Measurements from ENCODE around the gene PGBD1. TPM values are rescaled to one million over a fixed set of nuclear protein-coding genes. Genes with fewer than 3 reads are reported as not detected.

PGBD1 gene
- total and polyA plus RNA-seq, 8 donors, result 0.58 to 5.8 (median 1.7) TPM

- H3K9me3 ChIP-seq, result peaks cover 0 to 23% (median 5%) of the 10 kb centered on the region in 4 donors
- H3K36me3 ChIP-seq, result no peaks in the 10 kb centered on the region
- H3K27ac ChIP-seq, result no peak overlapping the region
- H3K4me1 ChIP-seq, result peaks cover 4 to 20% (median 8%) of the 10 kb centered on the region in 4 donors
- 0% methylated on average over 1 of the region's 1 CpG for WGBS, 5 donors
- no peak for TF ChIP-seq POLR2AphosphoS5 (IDR thresholded peaks at IDR 0.05)
- no peak for TF ChIP-seq POLR2A (IDR thresholded peaks at IDR 0.05)
- peaks cover 0 to 24% (median 8%) of the 10 kb centered on the region in 3 donors for H3K27me3 ChIP-seq
- intact Hi-C loops (cut with DNase I; ENCODE audit: low total_unique reads), result no loop called here
- H3K4me3 ChIP-seq, result no peak overlapping the region
- no peak for DNase-seq
Observed at GRCh38 chr6:28257042-28257441, 24.3 kb upstream of the PGBD1 start.

DNA sequence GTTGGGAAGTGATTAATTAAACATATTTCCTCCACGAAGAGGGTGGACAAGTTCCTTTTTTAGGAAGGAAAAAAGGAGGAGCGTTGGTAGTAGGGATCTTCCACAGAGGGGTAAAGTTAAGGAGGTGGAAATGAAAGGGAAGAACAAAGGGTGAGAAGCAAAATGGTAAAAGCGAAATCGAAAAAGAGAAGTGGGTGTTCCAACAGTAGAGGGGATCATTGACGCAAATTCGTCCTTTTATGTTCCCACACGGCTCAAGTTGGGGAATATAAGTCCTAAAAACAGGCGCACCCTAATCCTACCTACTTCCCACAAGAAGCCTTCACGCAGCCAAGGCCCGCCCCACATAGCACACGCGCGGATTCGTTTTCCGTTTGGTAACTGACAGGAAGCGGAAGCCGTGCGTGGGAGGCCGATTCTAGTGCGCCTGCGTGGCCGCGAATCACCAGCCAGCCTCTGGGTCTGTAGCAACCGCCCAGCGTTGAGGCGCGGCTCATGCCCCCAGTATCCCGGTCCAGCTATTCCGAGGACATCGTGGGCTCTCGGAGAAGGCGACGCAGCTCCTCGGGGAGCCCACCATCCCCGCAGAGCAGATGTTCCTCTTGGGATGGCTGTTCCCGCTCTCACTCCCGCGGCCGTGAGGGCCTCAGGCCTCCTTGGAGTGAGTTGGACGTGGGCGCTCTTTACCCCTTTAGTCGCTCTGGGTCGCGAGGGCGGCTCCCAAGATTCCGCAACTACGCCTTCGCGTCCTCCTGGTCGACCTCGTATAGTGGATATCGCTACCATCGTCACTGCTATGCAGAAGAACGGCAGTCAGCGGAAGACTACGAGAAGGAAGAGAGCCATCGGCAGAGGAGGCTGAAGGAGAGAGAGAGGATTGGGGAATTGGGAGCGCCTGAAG lies 22.2 kb upstream of the PGBD1 start, which contains the start of gene NKAPL:
Gene NKAPL (plus strand): TSS at position 421 of the 901 bp plus-strand sequence. CDS start 75 bp downstream, at position 496.
- 27 to 41% (median 35%) methylated on average over 43 to 58 of the region's 58 CpGs for WGBS, 5 donors
- Histone ChIP-seq H3K27me3 (peaks cover 0 to 21% (median 8%) of the 10 kb centered on the region in 3 donors), H3K36me3 (no peaks in the 10 kb centered on the region), H3K27ac (peak within 1 kb of the TSS in 1 of 5 donors; percentile 21), H3K4me3 (peak within 1 kb of the TSS; percentile 36 to 46 (median 42)), H3K9me3 (peaks cover 0 to 23% (median 5%) of the 10 kb centered on the region in 4 donors), H3K4me1 (peaks cover 0 to 10% (median 3%) of the 10 kb centered on the region in 4 donors)
- TF ChIP-seq EP300 (IDR thresholded peaks at IDR 0.05) (no peak), CTCF (IDR thresholded peaks at IDR 0.05) (no peak), POLR2AphosphoS5 (IDR thresholded peaks at IDR 0.05) (peak; percentile 12 to 66 (median 13)), POLR2A (IDR thresholded peaks at IDR 0.05) (no peak)
- intact Hi-C loops (cut with DNase I; ENCODE audit: low total_unique reads), result no loop called here
- DNase-seq, result peak; percentile 65 to 90

- TF ChIP-seq EP300 (IDR thresholded peaks at IDR 0.05) (no peak), CTCF (IDR thresholded peaks at IDR 0.05) (no peak), POLR2AphosphoS5 (IDR thresholded peaks at IDR 0.05) (no peak), POLR2A (IDR thresholded peaks at IDR 0.05) (no peak)
- DNase-seq, result no peak
- intact Hi-C loops (cut with DNase I; ENCODE audit: low total_unique reads), result no loop called here
- Histone ChIP-seq H3K4me3 (no peak overlapping the region), H3K4me1 (peaks cover 10 to 31% (median 20%) of the 10 kb centered on the region in 4 donors), H3K27me3 (peaks cover 0 to 7% (median 6%) of the 10 kb centered on the region in 3 donors), H3K9me3 (peaks cover 0 to 23% (median 5%) of the 10 kb centered on the region in 4 donors), H3K27ac (no peak overlapping the region), H3K36me3 (no peaks in the 10 kb centered on the region)
- WGBS, 5 donors, result 45 to 57% (median 48%) methylated on average over 2 of the region's 2 CpGs
Observed at GRCh38 chr6:28263922-28264321, 17.4 kb upstream of the PGBD1 start.

DNA sequence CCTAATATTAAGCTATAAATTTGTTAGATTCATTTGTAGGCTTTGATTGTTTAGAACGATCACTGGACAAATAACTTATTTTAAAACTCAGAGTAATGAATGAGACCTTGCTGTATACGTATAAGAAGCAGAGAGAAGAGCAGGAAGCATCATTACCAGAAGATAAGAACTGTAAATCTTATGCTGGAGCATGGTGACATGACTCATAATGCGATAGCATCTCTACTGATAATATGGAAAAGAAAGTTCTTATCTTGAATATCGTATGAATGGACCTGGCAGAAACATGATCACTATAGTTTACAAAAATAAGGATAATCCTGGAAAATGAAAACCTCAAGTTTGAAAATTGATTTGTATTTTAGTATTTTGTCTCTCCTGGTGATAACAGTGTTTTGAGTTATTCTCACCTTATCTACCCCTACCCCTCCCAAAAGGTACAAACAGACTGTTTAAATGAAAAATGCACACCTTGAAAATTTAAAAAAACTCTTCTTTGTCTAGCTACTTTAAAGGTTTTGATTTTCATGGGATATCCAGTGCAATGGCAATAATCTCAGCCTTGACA lies 16.5 kb upstream of the PGBD1 start:
- WGBS, 5 donors, result 40 to 54% (median 50%) methylated on average over 4 of the region's 4 CpGs
- no peak overlapping the region for H3K4me3 ChIP-seq
- H3K9me3 ChIP-seq, result peaks cover 0 to 15% (median 0%) of the 10 kb centered on the region in 4 donors
- H3K27ac ChIP-seq, result no peak overlapping the region
- no peak for DNase-seq
- TF ChIP-seq CTCF (IDR thresholded peaks at IDR 0.05), result no peak
- no peak for TF ChIP-seq EP300 (IDR thresholded peaks at IDR 0.05)
- no peak for TF ChIP-seq POLR2AphosphoS5 (IDR thresholded peaks at IDR 0.05)
- no peak for TF ChIP-seq POLR2A (IDR thresholded peaks at IDR 0.05)
- H3K27me3 ChIP-seq, result no peaks in the 10 kb centered on the region
- no peaks in the 10 kb centered on the region for H3K36me3 ChIP-seq
- intact Hi-C loops (cut with DNase I; ENCODE audit: low total_unique reads), result no loop called here
- peaks cover 8 to 31% (median 20%) of the 10 kb centered on the region in 4 donors for H3K4me1 ChIP-seq

Data from stomach (tissue), 9 donors.